Liver (tissue), 3 donors: ENCODE results near the gene SVEP1.

Source experiments
- CTCF ChIP-seq: fragments of 150-350 bp; IDR thresholded peaks from 2 replicates; pipeline ENCODE4 v1.5.1; 2017; ENCODE audit warnings: improper control_type of control experiment, low read depth, low read length; ENCODE audit not compliant: missing input control
- FOXA1 ChIP-seq: IDR thresholded peaks from 2 replicates; pipeline ENCODE4 v1.6.1; 2016; ENCODE audit warnings: antibody characterized with exemption
- GABPA ChIP-seq, 2 donors: IDR thresholded peaks in 1 of 2; conservative IDR thresholded peaks in 1 of 2; 2 replicates each; pipeline ENCODE4 v1.6.1; 2016; ENCODE audit warnings: antibody characterized with exemption in 2 of 2, mild to moderate bottlenecking in 1 of 2, moderate library complexity in 1 of 2
- JUND ChIP-seq, 2 donors: IDR thresholded peaks; 2 replicates each; pipeline ENCODE4 v1.6.1; 2016; ENCODE audit warnings: antibody characterized with exemption in 2 of 2
- REST ChIP-seq: IDR thresholded peaks from 2 replicates; pipeline ENCODE4 v1.6.1; 2016; ENCODE audit warnings: antibody characterized with exemption, mild to moderate bottlenecking
- SP1 ChIP-seq: IDR thresholded peaks from 2 replicates; pipeline ENCODE4 v1.6.1; 2018; ENCODE audit warnings: antibody characterized with exemption, mild to moderate bottlenecking
- TAF1 ChIP-seq: conservative IDR thresholded peaks from 2 replicates; pipeline ENCODE4 v1.6.1; 2016; ENCODE audit warnings: antibody characterized with exemption, mild to moderate bottlenecking
- YY1 ChIP-seq: IDR thresholded peaks from 2 replicates; pipeline ENCODE4 v1.6.1; 2016; ENCODE audit warnings: antibody characterized with exemption, mild to moderate bottlenecking
- donor health status: healthy.
- donor health status: healthy.

- TF ChIP-seq SP1, result no peak
- TF ChIP-seq REST, result no peak
- no peak for TF ChIP-seq CTCF
- TF ChIP-seq TAF1, result no peak
- TF ChIP-seq YY1, result no peak
- TF ChIP-seq FOXA1, result no peak
- TF ChIP-seq GABPA (IDR thresholded peaks at IDR 0.05 in 1 of 2, conservative IDR thresholded peaks at IDR 0.05 in 1 of 2), result no peak
- no peak for TF ChIP-seq JUND (IDR thresholded peaks at IDR 0.05)
These were observed 11.3 kb upstream of the SVEP1 start for GRCh38 chr9:110590816-110591215.
